HepG2 (cell line): ENCODE results near the gene PIEZO1. TPM values are rescaled to one million over a fixed set of nuclear protein-coding genes. Genes with fewer than 3 reads are reported as not detected.

ENCODE experiments used
- ARID2 ChIP-seq: sonication (generic); formaldehyde crosslinking; IDR thresholded peaks from 2 replicates; pipeline ENCODE4 v1.8.1; 2022; ENCODE audit warnings: mild to moderate bottlenecking, missing genetic modification reagents, borderline replicate concordance
- BCL6 ChIP-seq: IDR thresholded peaks from 2 replicates; pipeline ENCODE4 v1.6.1; 2016; ENCODE audit warnings: missing genetic modification reagents, missing compliant biosample characterization
- CREM ChIP-seq, 2 experiments: sonication (generic) in 1 of 2; formaldehyde crosslinking in 1 of 2; IDR thresholded peaks; 2 replicates each; pipeline versions ENCODE4 v1.4.0 to v1.6.1; 2016 to 2020; ENCODE audit warnings: antibody characterized with exemption in 1 of 2, mild to moderate bottlenecking in 1 of 2, missing genetic modification reagents in 1 of 2
- FOXO4 ChIP-seq: sonication (generic); formaldehyde crosslinking; conservative IDR thresholded peaks from 2 replicates; pipeline ENCODE4 v1.8.1; 2023; ENCODE audit warnings: missing genetic modification reagents
- GFI1 ChIP-seq: sonication (generic); formaldehyde crosslinking; IDR thresholded peaks from 2 replicates; pipeline ENCODE4 v1.5.0; 2020; ENCODE audit warnings: missing genetic modification reagents, mild to moderate bottlenecking, borderline replicate concordance
- IRF2 ChIP-seq: IDR thresholded peaks from 2 replicates; pipeline ENCODE4 v1.6.1; 2018; ENCODE audit warnings: missing genetic modification reagents, missing compliant biosample characterization
- JUN ChIP-seq: sonication (generic); formaldehyde crosslinking; IDR thresholded peaks from 2 replicates; pipeline ENCODE4 v1.4.0; 2020; ENCODE audit warnings: mild to moderate bottlenecking, missing genetic modification reagents
- MAF1 ChIP-seq: sonication (generic); formaldehyde crosslinking; IDR thresholded peaks from 2 replicates; pipeline ENCODE4 v1.5.0; 2020; ENCODE audit warnings: missing genetic modification reagents, borderline replicate concordance
- NCOA1 ChIP-seq: sonication (generic); formaldehyde crosslinking; IDR thresholded peaks from 2 replicates; pipeline ENCODE4 v1.9.0; 2021; ENCODE audit warnings: missing genetic modification reagents
- RBM22 ChIP-seq: fragments of 200-400 bp; formaldehyde crosslinking; optimal IDR thresholded peaks from 2 replicates; pipeline ENCODE3; 2017; ENCODE audit warnings: mild to moderate bottlenecking, low read length, moderate library complexity
- STAG1 ChIP-seq: sonication (generic); formaldehyde crosslinking; IDR thresholded peaks from 2 replicates; pipeline ENCODE4 v1.4.0; 2020; ENCODE audit warnings: missing genetic modification reagents
- TCF7 ChIP-seq: sonication (generic); IDR thresholded peaks from 2 replicates; pipeline ENCODE4 v1.6.1; 2016; ENCODE audit warnings: antibody characterized with exemption, low read depth
- ZC3H13 ChIP-seq: sonication (generic); formaldehyde crosslinking; IDR thresholded peaks from 2 replicates; pipeline ENCODE4 v1.8.1; 2023; ENCODE audit warnings: mild to moderate bottlenecking, missing genetic modification reagents, moderate library complexity
- ZNF34 ChIP-seq: sonication (generic); formaldehyde crosslinking; IDR thresholded peaks from 2 replicates; pipeline ENCODE4 v1.4.0; 2020; ENCODE audit warnings: mild to moderate bottlenecking, missing genetic modification reagents, borderline replicate concordance
- ZNF350 ChIP-seq: sonication (generic); formaldehyde crosslinking; IDR thresholded peaks from 2 replicates; pipeline ENCODE4 v1.4.0; 2020; ENCODE audit warnings: mild to moderate bottlenecking, low read depth, missing genetic modification reagents, borderline replicate concordance
- ZNF740 ChIP-seq: sonication (generic); formaldehyde crosslinking; IDR thresholded peaks from 2 replicates; pipeline ENCODE4 v1.4.0; 2020; ENCODE audit warnings: missing genetic modification reagents
- ZNF768 ChIP-seq: sonication (generic); formaldehyde crosslinking; IDR thresholded peaks from 2 replicates; pipeline ENCODE4 v1.4.0; 2020; ENCODE audit warnings: missing genetic modification reagents
- polyA plus RNA-seq, 8 experiments: library from polyadenylated mRNA; depleted of rRNA in 3 of 8; stranded (reverse) in 7 of 8; unstranded in 1 of 8; fragments of >200 nt; fragmentation: Illumina TruSeq in 4 of 8; extraction: Trizol in 4 of 8; gene quantifications; 2 replicates each; pipeline versions ENCODE4 v1.2.1 to v1.2.3, GENCODE V29; 2011 to 2016; ENCODE audit warnings: low read depth in 4 of 8, missing spikeins in 1 of 8, mixed read lengths in 1 of 8; ENCODE audit not compliant: insufficient read depth in 1 of 8
- total RNA-seq, 5 experiments: library from RNA; depleted of rRNA; stranded (reverse); fragments of >200 nt; fragmentation: Illumina TruSeq; extraction: Trizol; gene quantifications; 2 replicates each; pipeline ENCODE4 v1.2.3, GENCODE V29; 2016; ENCODE audit warnings: low read depth in 1 of 5
- TF ChIP-seq, protein P1 (sequence below): sonication (generic); formaldehyde crosslinking; IDR thresholded peaks from 2 replicates; pipeline ENCODE4; 2020; ENCODE audit warnings: missing genetic modification reagents, mild to moderate bottlenecking, borderline replicate concordance
- TF ChIP-seq, protein P2 (sequence below): sonication (generic); formaldehyde crosslinking; IDR thresholded peaks from 2 replicates; pipeline ENCODE4 v1.4.0; 2020; ENCODE audit warnings: missing genetic modification reagents, borderline replicate concordance

Gene PIEZO1
- total and polyA plus RNA-seq, 2 of the 13 experiments (the other 11 are each of a cell fraction or from before 2014, with no cell fraction given), result 67.9 to 85.0 TPM

- TF ChIP-seq, protein P1, sequence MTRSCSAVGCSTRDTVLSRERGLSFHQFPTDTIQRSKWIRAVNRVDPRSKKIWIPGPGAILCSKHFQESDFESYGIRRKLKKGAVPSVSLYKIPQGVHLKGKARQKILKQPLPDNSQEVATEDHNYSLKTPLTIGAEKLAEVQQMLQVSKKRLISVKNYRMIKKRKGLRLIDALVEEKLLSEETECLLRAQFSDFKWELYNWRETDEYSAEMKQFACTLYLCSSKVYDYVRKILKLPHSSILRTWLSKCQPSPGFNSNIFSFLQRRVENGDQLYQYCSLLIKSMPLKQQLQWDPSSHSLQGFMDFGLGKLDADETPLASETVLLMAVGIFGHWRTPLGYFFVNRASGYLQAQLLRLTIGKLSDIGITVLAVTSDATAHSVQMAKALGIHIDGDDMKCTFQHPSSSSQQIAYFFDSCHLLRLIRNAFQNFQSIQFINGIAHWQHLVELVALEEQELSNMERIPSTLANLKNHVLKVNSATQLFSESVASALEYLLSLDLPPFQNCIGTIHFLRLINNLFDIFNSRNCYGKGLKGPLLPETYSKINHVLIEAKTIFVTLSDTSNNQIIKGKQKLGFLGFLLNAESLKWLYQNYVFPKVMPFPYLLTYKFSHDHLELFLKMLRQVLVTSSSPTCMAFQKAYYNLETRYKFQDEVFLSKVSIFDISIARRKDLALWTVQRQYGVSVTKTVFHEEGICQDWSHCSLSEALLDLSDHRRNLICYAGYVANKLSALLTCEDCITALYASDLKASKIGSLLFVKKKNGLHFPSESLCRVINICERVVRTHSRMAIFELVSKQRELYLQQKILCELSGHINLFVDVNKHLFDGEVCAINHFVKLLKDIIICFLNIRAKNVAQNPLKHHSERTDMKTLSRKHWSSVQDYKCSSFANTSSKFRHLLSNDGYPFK (CRISPR knock-in tag), result peak; percentile 50; the same call in 1 of the 2 replicates
- 0 out of 2 replicates have a peak, but pooled peaks have one; percentile 9 for TF ChIP-seq FOXO4 (CRISPR knock-in tag)
- 0 out of 2 replicates have a peak, but pooled peaks have one; percentile 35 for TF ChIP-seq ARID2
- TF ChIP-seq MAF1 (CRISPR knock-in tag), result no peak
- TF ChIP-seq, protein P2, sequence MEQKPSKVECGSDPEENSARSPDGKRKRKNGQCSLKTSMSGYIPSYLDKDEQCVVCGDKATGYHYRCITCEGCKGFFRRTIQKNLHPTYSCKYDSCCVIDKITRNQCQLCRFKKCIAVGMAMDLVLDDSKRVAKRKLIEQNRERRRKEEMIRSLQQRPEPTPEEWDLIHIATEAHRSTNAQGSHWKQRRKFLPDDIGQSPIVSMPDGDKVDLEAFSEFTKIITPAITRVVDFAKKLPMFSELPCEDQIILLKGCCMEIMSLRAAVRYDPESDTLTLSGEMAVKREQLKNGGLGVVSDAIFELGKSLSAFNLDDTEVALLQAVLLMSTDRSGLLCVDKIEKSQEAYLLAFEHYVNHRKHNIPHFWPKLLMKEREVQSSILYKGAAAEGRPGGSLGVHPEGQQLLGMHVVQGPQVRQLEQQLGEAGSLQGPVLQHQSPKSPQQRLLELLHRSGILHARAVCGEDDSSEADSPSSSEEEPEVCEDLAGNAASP (CRISPR knock-in tag), result 0 out of 2 replicates have a peak, but pooled peaks have one; percentile 18
- no peak for TF ChIP-seq JUN (CRISPR knock-in tag)
- TF ChIP-seq STAG1, result 0 out of 2 replicates have a peak, but pooled peaks have one; percentile 12
- TF ChIP-seq NCOA1 (CRISPR knock-in tag), result 0 out of 2 replicates have a peak, but pooled peaks have one; percentile 43
- no peak for TF ChIP-seq RBM22
- TF ChIP-seq ZNF350, result 0 out of 2 replicates have a peak, but pooled peaks have one; percentile 39
- 0 out of 2 replicates have a peak, but pooled peaks have one; percentile 12 for TF ChIP-seq BCL6
- no peak for TF ChIP-seq TCF7
- TF ChIP-seq IRF2, result peak; percentile 17; the same call in 1 of the 2 replicates
- TF ChIP-seq ZNF768, result peak; percentile 18; the same call in 1 of the 2 replicates
- TF ChIP-seq GFI1 (CRISPR knock-in tag), result no peak
- TF ChIP-seq CREM (IDR thresholded peaks at IDR 0.05), result no peak
- TF ChIP-seq CREM (CRISPR knock-in tag; IDR thresholded peaks at IDR 0.05), result no peak
- TF ChIP-seq ZC3H13 (CRISPR knock-in tag), result 0 out of 2 replicates have a peak, but pooled peaks have one; percentile 55
- peak; percentile 81 for TF ChIP-seq ZNF740
- no peak for TF ChIP-seq ZNF34 (CRISPR knock-in tag)
These were observed 99.6 kb downstream of the PIEZO1 start (continued) for GRCh38 chr16:88685156-88686061.
